HG02852 (cell line): ENCODE results near the gene POLR2H.

Experiments used
- ATAC-seq: cut with Tn5 transposase; IDR thresholded peaks from one replicate; pipeline ENCODE4 v1.9.1; 2021; ENCODE audit warnings: mild to moderate bottlenecking, moderate library complexity; ENCODE audit not compliant: unreplicated experiment

The POLR2H gene

GRCh38 chr3:184351511-184352148, 9.9 kb upstream of the POLR2H start:
- ATAC-seq = no peak

GRCh38 chr3:184352149-184352785, 9.2 kb upstream of the POLR2H start:
- ATAC-seq = no peak

- ATAC-seq = no peak
Observed at GRCh38 chr3:184352897-184353545, 8.5 kb upstream of the POLR2H start.

GRCh38 chr3:184353546-184353941, 8.0 kb upstream of the POLR2H start:
- ATAC-seq = no peak

- no peak for ATAC-seq
Observed at GRCh38 chr3:184354121-184354728, 7.3 kb upstream of the POLR2H start.

GRCh38 chr3:184354754-184355153, 6.8 kb upstream of the POLR2H start:
- no peak for ATAC-seq

GRCh38 chr3:184355261-184356040, 6.1 kb upstream of the POLR2H start:
- no peak for ATAC-seq

- ATAC-seq = no peak
Observed at GRCh38 chr3:184357248-184358123, 4.0 kb upstream of the POLR2H start.

- ATAC-seq = no peak
Observed at GRCh38 chr3:184358124-184358767, 3.3 kb upstream of the POLR2H start.

- ATAC-seq = no peak
Observed at GRCh38 chr3:184358921-184359350, 2.6 kb upstream of the POLR2H start.

GRCh38 chr3:184359610-184360009, 1.9 kb upstream of the POLR2H start:
- no peak for ATAC-seq

GRCh38 chr3:184360070-184360928, 1.2 kb upstream of the POLR2H start:
- ATAC-seq = no peak

- peak; percentile 1 for ATAC-seq
Observed at GRCh38 chr3:184360929-184361531, 480 bp upstream of the POLR2H start.

- ATAC-seq = peak; percentile 9
Observed at GRCh38 chr3:184361932-184362667, 590 bp downstream of the POLR2H start.

GRCh38 chr3:184362668-184363546, 1.4 kb downstream of the POLR2H start:
- ATAC-seq = peak; percentile 84

- ATAC-seq = no peak
Observed at GRCh38 chr3:184366619-184367289, 5.2 kb downstream of the POLR2H start.
